Esophagus squamous epithelium (tissue), 4 donors: Measurements from ENCODE around the gene EXOC1.

ENCODE experiments used
- CTCF ChIP-seq, 6 experiments: fragments of 450-650 bp in 4 of 6; fragments of 200-600 bp in 2 of 6; sonication (generic) in 2 of 6; IDR thresholded peaks; one replicate each; pipeline ENCODE4 v1.5.1; 2016 to 2019; ENCODE audit warnings: antibody characterized with exemption in 6 of 6, mild to moderate bottlenecking in 4 of 6, moderate library complexity in 4 of 6
- POLR2A ChIP-seq, 4 donors: fragments of 450-650 bp; IDR thresholded peaks; one replicate each; pipeline ENCODE4 v1.6.1; 2017; ENCODE audit warnings: antibody characterized with exemption in 4 of 4, mild to moderate bottlenecking in 4 of 4, moderate library complexity in 3 of 4

- TF ChIP-seq CTCF (IDR thresholded peaks at IDR 0.05) (no peak), POLR2A (IDR thresholded peaks at IDR 0.05) (no peak)
These were observed 15.1 kb upstream of the EXOC1 start for GRCh38 chr4:55838356-55838755.
